Lower leg skin (tissue), 4 donors: ENCODE data around the gene PTK6. TPM values are rescaled to one million over a fixed set of nuclear protein-coding genes. Genes with fewer than 3 reads are reported as not detected.

Source experiments
- DNase-seq, 2 donors: peaks; one replicate each; pipeline ENCODE4 v3.0.0-alpha.2; 2019; ENCODE audit warnings: low spot score in 2 of 2
- H3K4me3 ChIP-seq: fragments of 200-600 bp; sonication (generic); 2 replicates; pipeline ENCODE4 v1.5.1; 2017; ENCODE audit warnings: mild to moderate bottlenecking, low read depth; ENCODE audit not compliant: poor library complexity, severe bottlenecking
- POLR2A ChIP-seq, 2 donors: fragments of 450-650 bp; IDR thresholded peaks; one replicate each; pipeline ENCODE4 v1.6.1; 2016 to 2017; ENCODE audit warnings: antibody characterized with exemption in 2 of 2, mild to moderate bottlenecking in 1 of 2, moderate library complexity in 1 of 2
- WGBS, 2 donors: methylation state at CpG; one replicate each; pipeline ENCODE4 v1.1.5; 2018; 5-methylcytosine and 5-hydroxymethylcytosine counted together
- intact Hi-C: fragments of 100-400 bp; cut with DNase I; formaldehyde crosslinking; loops from one replicate; pipeline ENCODE4 v1.15.0; 2023; ENCODE audit warnings: low total_unique reads
- total RNA-seq, 4 donors: library from RNA; depleted of rRNA; stranded (reverse); fragments of >200 nt; gene quantifications; one replicate each; pipeline ENCODE4 v1.1.0, GENCODE V29; 2016
- TF ChIP-seq, protein P1 (sequence below), 3 donors: fragments of 450-650 bp; IDR thresholded peaks; one replicate each; pipeline ENCODE4 v1.5.1; 2016; ENCODE audit warnings: antibody characterized with exemption in 3 of 3, mild to moderate bottlenecking in 3 of 3, moderate library complexity in 2 of 3

Gene PTK6
- total RNA-seq, 4 donors from 2014 or later, result 72.4 to 101 (median 79.9) TPM

DNA sequence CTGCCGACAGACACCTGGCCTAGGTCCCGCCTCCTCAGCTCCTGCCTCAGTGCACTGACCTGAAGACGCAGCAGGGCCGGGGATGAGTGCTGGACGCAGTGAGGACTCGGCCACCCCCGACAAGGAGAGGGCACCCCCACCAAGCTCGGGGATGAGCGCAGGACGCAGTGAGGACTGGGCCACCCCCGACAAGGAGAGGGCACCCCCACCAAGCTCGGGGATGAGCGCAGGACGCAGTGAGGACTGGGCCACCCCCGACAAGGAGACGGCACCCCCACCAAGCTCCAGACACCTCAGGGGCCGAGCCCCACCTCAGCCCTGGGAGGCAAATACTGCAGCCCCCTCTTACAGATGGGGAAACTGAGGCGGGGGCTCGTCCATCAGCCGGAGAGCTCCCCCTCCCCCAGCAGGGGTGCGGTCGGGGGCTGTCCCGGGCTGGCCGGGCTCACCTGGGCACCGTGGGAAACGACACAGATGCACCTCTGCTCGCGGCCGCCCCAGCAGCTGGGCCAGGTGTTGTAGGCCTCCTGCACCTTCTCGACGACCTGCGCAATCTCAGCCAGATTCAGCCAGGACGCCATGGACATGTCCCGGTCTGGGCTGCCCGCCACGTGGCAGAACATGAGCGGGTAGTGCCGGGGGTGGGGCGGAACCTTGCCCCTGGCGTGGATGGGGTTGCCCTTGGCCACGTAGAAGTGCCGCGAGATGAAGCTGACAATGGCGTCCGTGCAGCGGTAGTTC lies 29.4 kb upstream of the PTK6 start:
- no peak for DNase-seq
- 88 to 90% methylated on average over 31 to 46 of the region's 46 CpGs for WGBS, 2 donors
- H3K4me3 ChIP-seq, result no peak overlapping the region
- intact Hi-C loops, result no loop called here
- TF ChIP-seq, protein P1, sequence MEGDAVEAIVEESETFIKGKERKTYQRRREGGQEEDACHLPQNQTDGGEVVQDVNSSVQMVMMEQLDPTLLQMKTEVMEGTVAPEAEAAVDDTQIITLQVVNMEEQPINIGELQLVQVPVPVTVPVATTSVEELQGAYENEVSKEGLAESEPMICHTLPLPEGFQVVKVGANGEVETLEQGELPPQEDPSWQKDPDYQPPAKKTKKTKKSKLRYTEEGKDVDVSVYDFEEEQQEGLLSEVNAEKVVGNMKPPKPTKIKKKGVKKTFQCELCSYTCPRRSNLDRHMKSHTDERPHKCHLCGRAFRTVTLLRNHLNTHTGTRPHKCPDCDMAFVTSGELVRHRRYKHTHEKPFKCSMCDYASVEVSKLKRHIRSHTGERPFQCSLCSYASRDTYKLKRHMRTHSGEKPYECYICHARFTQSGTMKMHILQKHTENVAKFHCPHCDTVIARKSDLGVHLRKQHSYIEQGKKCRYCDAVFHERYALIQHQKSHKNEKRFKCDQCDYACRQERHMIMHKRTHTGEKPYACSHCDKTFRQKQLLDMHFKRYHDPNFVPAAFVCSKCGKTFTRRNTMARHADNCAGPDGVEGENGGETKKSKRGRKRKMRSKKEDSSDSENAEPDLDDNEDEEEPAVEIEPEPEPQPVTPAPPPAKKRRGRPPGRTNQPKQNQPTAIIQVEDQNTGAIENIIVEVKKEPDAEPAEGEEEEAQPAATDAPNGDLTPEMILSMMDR (IDR thresholded peaks at IDR 0.05), result no peak
- no peak for TF ChIP-seq POLR2A (IDR thresholded peaks at IDR 0.05)

- WGBS, 2 donors, result 88 to 91% methylated on average over 37 to 42 of the region's 43 CpGs
- H3K4me3 ChIP-seq, result no peak overlapping the region
- TF ChIP-seq, protein P1 (IDR thresholded peaks at IDR 0.05), result no peak
- no peak for TF ChIP-seq POLR2A (IDR thresholded peaks at IDR 0.05)
- intact Hi-C loops, result no loop called here
- DNase-seq, result no peak
These were observed 28.6 kb upstream of the PTK6 start for GRCh38 chr20:63565699-63566335.

GRCh38 chr20:63565021-63565698 lies 28.0 kb upstream of the PTK6 start:
- DNase-seq, result no peak
- 93 to 95% methylated on average over 45 to 53 of the region's 61 CpGs for WGBS, 2 donors
- no peak overlapping the region for H3K4me3 ChIP-seq
- no peak for TF ChIP-seq POLR2A (IDR thresholded peaks at IDR 0.05)
- TF ChIP-seq, protein P1 (IDR thresholded peaks at IDR 0.05), result no peak
- intact Hi-C loops, result no loop called here

- no peak overlapping the region for H3K4me3 ChIP-seq
- no peak for TF ChIP-seq POLR2A (IDR thresholded peaks at IDR 0.05)
- TF ChIP-seq, protein P1 (IDR thresholded peaks at IDR 0.05), result no peak
- DNase-seq, result no peak
- WGBS, 2 donors, result 90 to 98% methylated on average over 30 to 55 of the region's 62 CpGs
- intact Hi-C loops, result no loop called here
These were observed 27.0 kb upstream of the PTK6 start for GRCh38 chr20:63564036-63564810.

DNA sequence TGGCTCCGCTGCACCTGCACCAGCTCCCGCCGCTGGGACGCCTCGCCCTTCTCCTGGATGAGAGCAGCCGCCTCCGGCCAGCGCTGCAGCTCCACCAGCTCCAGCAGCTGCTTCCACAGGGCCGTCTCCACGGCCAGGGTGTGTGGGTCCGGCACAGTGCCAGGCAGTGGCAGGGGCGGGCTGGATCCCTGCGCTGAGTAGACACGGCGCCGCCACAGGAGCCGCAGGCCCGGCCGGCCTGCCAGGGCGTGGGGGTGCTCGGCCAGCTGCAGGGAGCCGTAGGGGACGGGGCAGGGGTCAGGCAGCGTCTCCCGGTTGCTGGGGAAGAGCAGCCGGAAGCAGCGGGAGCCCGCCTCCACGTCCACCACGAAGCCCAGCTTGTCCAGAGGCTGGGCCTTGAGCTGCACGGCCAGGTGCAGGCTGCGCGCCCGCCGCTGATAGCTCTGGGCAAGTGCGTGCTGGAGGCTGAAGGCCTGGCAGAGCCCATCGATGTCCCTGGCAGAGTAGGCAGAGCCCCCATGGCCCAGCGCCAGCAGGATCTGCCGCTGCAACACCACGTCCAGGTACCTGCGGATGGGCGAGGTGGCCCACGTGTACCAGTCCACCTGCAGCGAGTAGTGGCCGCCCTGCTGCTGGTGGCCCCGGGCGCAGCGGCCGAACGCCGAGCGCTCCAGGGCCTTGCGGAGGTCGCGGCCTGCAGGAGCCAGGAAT lies 26.2 kb upstream of the PTK6 start:
- DNase-seq, result no peak
- H3K4me3 ChIP-seq, result no peak overlapping the region
- intact Hi-C loops, result no loop called here
- WGBS, 2 donors, result 90 to 93% methylated on average over 25 to 29 of the region's 55 CpGs
- no peak for TF ChIP-seq POLR2A (IDR thresholded peaks at IDR 0.05)
- TF ChIP-seq, protein P1 (IDR thresholded peaks at IDR 0.05), result no peak
